GM20000 (cell line): ENCODE measurements around the gene SLC9A1.
"Not testable (repeated sequence)": the region's sequence is repeated elsewhere in the genome, so short reads cannot be mapped to it uniquely, and the experiment has no call there.

Experiments used
- DNase-seq: peaks from one replicate; pipeline ENCODE4 v3.0.0; 2012; ENCODE audit warnings: low spot score
- TF ChIP-seq, protein P1 (sequence below): IDR thresholded peaks from 2 replicates; pipeline ENCODE4 v1.5.1; 2012; ENCODE audit warnings: mild to moderate bottlenecking, control low read depth; ENCODE audit errors: extremely low read depth, missing control alignments

The SLC9A1 gene

DNA sequence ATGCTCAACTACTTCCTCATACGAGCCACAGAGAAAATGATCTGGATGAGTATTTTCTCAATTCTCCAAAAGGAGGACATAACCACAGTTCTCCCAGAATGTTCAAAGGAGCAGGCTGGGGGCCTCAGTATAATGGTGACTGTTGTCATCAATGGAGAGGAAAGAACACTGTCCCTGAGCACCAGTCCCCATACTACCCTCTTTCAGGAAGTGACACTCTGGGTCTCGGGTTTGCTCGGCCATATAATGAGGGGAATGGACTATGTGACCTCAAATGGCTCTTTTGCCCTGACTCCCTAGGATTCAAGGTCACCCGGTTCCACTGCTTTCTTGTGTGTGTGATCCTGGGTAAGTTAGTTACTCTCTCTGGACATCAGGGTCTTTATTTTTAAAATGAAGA, 22.8 kb downstream of the SLC9A1 start:
- TF ChIP-seq, protein P1, sequence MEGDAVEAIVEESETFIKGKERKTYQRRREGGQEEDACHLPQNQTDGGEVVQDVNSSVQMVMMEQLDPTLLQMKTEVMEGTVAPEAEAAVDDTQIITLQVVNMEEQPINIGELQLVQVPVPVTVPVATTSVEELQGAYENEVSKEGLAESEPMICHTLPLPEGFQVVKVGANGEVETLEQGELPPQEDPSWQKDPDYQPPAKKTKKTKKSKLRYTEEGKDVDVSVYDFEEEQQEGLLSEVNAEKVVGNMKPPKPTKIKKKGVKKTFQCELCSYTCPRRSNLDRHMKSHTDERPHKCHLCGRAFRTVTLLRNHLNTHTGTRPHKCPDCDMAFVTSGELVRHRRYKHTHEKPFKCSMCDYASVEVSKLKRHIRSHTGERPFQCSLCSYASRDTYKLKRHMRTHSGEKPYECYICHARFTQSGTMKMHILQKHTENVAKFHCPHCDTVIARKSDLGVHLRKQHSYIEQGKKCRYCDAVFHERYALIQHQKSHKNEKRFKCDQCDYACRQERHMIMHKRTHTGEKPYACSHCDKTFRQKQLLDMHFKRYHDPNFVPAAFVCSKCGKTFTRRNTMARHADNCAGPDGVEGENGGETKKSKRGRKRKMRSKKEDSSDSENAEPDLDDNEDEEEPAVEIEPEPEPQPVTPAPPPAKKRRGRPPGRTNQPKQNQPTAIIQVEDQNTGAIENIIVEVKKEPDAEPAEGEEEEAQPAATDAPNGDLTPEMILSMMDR, result no peak
- DNase-seq, result no peak

DNA sequence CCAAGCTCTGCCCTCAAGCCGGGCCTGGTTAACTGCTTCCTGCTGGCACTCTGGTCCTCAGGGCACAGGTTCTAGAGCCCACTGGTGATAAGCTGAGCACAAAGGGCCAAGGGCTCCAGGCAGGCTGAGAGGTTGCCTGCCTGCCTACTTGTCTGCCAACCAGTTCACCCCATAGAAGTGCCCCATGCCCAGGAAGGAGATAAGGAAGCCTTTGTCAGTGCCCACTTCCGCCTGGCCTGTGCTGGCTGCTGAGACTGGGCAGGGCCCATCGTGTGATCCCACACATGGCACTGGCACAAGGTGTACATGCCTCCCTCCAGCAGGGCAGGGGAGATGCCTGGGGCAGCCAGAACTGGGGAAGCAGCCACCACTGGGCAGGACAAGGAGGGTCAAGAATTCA, 24.1 kb downstream of the SLC9A1 start:
- no peak for DNase-seq
- TF ChIP-seq, protein P1, result no peak

DNA sequence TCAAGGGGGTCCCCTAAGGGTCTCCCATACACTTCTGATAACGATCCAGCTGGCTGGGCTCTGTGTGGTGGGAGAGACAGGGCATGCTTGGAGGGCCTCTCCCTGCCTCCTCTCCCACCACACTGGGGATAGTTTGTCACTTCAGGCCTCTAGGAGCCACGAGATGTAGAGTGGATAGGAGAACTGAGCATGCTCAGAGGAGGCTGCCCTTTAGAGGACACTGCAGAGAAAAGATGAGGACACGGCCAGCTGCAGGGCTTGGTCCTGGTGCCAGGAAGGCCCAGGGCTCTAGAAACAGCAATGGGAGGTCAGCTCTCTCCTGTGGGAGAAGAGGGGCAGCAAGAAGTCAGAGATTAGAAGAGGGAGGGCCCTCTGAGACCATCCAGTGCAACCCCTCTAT, 25.7 kb downstream of the SLC9A1 start:
- TF ChIP-seq, protein P1, result no peak
- no peak for DNase-seq

DNA sequence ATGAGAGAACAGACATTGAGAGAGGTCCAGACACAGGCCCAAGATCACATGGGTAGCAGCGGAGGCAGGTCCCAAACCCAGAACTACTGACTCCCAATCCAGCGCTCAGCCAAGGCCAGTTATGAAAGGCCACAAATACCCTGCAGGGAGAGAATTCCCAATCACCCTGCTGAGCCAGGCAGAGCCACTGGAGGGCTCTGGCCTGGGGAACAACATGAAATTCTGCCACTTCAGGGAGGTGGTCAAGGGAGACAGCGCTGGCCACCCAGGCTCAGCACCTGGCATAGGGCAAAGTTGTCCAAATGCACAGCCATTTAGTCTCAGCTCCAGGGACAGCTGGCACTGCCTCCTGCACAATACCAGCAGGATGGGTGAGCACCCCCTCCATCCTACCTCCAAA, 27.5 kb downstream of the SLC9A1 start:
- TF ChIP-seq, protein P1, result no peak
- DNase-seq, result no peak

DNA sequence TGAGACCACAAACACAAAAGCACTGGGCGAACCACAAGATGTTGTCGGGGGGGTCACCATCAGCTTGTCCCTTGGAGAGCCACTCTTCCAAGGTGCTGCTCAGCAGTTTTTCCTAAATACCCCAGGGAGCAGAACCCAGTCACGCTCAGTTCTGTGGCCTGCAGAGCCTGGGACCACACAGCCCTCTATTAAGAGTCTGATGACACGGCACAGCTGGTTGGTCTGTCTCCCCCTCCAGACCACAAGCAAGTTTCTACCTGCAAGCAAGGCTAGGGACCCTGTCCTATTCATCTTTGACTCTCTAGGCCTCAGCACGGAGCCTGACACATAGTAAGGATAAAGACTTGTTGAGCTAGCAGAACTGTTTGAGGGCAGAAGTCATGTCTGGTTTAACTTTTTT, 28.5 kb downstream of the SLC9A1 start:
- DNase-seq, result no peak

DNA sequence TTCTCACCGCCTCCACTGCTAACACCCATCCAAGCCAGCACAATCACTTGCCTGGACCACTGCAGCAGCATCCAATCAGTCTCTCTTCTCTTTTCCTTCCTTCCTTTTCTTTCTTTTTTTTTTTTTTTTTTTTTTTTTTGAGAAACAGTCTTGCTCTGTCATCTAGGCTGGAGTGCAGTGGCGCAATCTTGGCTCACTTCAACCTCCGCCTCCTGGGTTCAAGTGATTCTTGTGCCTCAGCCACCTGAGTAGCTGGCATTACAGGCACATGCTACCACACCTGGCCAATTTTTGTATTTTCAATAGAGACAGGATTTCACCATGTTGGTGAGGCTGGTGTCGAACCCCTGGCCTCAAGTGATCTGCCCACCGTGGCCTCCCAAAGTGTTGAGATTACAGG, 29.8 kb downstream of the SLC9A1 start:
- DNase-seq, result not testable (repeated sequence)

More for the DNA sequence above, 28.5 kb downstream of the SLC9A1 start:
- TF ChIP-seq, protein P1, result no peak

DNA sequence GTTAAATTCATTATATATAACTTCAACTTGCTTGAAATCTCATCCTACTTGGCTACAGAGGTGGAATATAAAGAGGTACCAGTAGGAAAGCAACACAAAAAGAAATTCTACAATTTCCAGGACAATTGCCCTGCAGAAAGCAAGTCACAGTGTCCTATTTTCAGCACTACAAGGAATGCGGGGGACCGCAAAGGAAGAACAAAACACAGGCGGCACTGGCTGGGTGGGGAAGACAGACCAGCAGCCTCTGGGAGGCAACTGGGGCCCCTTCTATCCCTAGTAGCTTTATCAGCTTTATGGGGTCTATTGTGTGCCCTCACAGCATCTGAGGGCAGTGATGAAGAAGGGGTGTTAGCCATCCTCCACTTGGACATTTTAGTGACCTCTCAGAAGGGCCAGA, 30.5 kb downstream of the SLC9A1 start:
- TF ChIP-seq, protein P1, result no peak
- no peak for DNase-seq

DNA sequence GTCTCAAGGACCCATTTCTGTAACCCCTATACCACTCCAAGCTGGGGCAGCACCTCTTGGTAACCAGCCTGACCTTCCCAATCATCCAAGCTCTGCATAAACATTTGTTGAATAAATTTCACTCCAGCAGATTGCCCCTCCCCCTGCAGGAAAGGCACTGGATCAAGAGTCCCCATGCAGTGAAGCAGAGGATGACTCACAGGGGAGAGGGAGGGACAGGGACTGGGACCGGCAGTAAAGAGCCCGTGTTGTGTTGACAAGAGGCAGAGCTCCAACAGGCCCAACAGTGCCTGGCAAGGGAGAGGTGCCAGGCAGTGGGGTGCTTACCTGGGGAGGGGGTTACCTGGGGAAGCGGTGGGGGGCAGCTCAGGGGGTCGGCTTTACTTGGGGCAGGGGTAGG, 32.3 kb downstream of the SLC9A1 start:
- no peak for DNase-seq
- TF ChIP-seq, protein P1, result no peak
